Fibroblast of the aortic adventitia (primary cell): Measurements from ENCODE around the gene RNF151. TPM values are rescaled to one million over a fixed set of nuclear protein-coding genes. Genes with fewer than 3 reads are reported as not detected.

ENCODE experiments used
- DNase-seq: peaks from one replicate; pipeline ENCODE4 v3.0.0-alpha.2; 2010; ENCODE audit warnings: low read depth
- H3K4me3 ChIP-seq: 2 replicates; pipeline ENCODE4 v1.5.1; 2011; ENCODE audit warnings: low read depth, mild to moderate bottlenecking, control low read depth, low read length, moderate library complexity
- total RNA-seq: library from RNA; depleted of rRNA; stranded (reverse); fragments of >200 nt; gene quantifications from 2 replicates; pipeline ENCODE4 v1.2.3, GENCODE V29; 2012; ENCODE audit warnings: low replicate concordance
- TF ChIP-seq, protein P1 (sequence below): IDR thresholded peaks from 2 replicates; pipeline ENCODE4 v1.5.1; 2011; ENCODE audit warnings: mild to moderate bottlenecking, low read length, control low read depth, inconsistent platforms; ENCODE audit not compliant: insufficient read depth

RNF151 gene
- total RNA-seq, 1 donor: not detected

DNA sequence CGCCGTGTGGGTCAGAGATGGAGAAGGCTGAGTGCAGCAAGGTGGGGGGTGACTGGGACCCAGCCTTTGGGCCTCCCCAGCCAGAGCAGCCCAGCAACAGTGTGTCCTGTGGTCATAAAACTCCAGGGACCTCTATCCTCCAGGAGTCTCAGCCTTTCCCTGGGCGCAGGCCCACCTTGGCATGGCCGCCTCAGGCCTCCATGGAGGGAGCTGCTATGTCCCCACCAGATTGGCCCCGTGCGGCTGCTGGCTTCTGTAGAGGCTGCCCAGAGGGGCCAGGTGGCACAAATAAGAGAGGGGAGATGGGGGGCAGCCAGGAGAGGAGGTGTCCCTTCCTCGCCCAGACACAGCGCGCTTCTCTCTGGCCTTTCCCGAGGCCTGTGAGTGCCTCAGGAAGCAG lies 20.5 kb downstream of the RNF151 start:
- no peak for DNase-seq
- no peak overlapping the region for H3K4me3 ChIP-seq
- TF ChIP-seq, protein P1, sequence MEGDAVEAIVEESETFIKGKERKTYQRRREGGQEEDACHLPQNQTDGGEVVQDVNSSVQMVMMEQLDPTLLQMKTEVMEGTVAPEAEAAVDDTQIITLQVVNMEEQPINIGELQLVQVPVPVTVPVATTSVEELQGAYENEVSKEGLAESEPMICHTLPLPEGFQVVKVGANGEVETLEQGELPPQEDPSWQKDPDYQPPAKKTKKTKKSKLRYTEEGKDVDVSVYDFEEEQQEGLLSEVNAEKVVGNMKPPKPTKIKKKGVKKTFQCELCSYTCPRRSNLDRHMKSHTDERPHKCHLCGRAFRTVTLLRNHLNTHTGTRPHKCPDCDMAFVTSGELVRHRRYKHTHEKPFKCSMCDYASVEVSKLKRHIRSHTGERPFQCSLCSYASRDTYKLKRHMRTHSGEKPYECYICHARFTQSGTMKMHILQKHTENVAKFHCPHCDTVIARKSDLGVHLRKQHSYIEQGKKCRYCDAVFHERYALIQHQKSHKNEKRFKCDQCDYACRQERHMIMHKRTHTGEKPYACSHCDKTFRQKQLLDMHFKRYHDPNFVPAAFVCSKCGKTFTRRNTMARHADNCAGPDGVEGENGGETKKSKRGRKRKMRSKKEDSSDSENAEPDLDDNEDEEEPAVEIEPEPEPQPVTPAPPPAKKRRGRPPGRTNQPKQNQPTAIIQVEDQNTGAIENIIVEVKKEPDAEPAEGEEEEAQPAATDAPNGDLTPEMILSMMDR: no peak

DNA sequence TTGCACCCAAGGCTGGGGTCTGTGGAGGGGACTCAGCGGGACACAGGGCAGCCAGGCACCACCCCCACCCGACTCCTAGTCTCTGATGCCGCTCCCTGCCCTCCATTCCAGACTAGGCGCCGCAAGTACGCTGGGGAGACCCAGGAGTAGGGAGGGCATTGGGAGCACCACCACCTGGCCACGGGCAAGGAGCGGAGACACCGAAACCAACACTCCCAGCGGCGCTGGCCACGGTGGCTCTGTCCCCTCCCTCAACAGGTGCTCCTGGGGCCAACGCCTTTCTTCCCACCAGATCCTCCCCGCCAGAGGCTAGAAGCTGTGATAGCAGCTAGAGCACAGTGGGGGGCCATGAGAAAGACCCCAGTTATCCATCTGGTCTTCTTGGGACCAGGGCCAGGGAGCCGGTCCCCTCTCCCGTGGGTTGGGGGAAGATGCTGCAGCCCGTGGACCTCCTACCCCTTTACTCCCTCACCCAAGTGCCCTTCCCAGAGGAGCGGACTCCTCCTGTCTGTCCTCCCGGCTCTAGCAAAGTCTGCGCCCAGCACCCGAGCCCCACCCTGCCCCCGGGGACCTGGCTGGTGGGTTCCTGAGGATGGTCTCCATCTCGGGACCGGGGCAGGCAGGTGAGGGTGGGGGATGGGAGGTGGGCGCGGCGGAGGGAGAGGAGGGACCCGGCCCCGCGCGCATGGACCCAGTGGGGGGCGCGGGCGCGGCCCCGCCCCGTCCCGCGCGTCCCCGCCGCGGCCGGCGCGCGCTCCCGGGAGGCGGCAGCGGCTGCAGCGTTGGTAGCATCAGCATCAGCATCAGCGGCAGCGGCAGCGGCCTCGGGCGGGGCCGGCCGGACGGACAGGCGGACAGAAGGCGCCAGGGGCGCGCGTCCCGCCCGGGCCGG lies 22.8 kb downstream of the RNF151 start, which contains the start of gene SYNGR3:
SYNGR3 (plus strand) TSS at position 762 of the 892 bp plus-strand sequence. CDS start 133 bp downstream, outside the sequence.
- peak within 1 kb of the TSS; percentile 41 for H3K4me3 ChIP-seq
- TF ChIP-seq, protein P1: no peak
- no peak for DNase-seq

DNA sequence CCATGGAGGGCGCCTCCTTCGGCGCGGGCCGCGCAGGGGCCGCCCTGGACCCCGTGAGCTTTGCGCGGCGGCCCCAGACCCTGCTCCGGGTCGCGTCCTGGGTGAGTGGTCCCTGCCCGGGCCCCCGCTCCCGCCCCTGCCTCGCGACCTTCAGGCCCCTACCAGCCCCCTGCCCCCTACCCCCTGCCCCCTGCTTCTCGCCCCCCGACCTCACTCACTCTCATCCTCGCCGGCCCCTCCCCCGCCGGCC lies 23.4 kb downstream of the RNF151 start:
- TF ChIP-seq, protein P1: no peak

DNA sequence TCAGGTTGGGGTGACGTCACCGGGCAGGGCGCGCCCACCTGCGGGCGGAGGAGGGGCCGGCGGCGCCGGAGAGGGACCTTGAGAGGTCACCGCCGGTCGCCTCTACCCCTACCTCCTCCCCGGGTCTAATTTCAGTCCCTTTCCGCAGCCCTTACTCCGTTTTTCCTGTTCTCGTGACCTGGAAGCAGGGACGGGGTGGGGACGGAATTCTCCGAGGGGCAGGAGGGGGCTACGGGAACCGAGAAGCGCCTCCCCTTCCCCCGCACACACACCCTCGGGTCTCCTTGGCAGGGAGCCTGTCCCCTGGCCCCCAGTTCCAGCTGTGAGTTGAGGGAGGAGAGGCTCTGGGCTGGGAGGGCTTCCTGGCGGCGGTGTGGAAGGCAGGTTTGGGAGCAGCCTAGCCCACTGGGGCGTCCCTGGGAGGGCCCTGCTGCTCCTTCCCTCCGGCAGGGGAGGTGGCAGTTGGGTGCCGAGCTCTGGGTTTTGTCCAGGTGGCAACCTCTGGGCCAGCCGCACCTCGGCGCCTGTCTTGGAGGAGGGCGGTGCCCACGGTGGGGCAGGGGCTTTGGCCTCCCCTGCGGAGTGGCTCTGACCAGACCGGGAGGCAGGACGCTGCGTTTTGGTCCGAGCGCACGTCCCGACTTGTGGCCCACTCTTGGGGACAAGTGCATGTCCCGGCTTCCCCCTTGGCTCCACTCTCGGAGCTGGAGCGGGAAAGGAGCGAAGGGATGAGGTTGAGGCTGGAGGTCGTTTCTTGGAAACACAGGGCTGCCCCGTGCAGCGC lies 23.9 kb downstream of the RNF151 start:
- H3K4me3 ChIP-seq: peak overlapping the region; percentile 28
- DNase-seq: no peak
- TF ChIP-seq, protein P1: no peak

More for the DNA sequence above, 23.4 kb downstream of the RNF151 start:
- H3K4me3 ChIP-seq: peak overlapping the region; percentile 41
- no peak for DNase-seq

DNA sequence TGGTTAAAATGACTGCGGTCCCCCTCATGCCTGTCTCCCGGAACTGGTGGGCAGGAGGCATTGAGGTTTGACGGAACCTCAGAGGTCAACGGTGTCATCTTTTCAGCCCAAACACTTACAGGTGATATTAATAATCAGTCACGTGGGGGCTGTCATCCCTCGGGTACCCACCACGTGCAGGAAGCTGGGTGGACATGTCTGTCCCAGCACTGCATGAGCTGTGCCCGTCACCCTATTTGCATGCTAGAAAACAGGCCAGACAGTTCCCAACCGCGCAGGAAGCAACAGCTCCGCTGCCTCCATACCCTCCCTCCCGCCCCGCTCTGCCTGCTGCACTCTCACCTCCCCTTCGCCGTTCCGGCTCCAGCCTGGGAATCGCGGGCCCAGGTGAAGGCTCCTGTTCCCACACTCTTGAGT lies 24.5 kb downstream of the RNF151 start:
- TF ChIP-seq, protein P1: no peak
- H3K4me3 ChIP-seq: no peak overlapping the region
- no peak for DNase-seq

DNA sequence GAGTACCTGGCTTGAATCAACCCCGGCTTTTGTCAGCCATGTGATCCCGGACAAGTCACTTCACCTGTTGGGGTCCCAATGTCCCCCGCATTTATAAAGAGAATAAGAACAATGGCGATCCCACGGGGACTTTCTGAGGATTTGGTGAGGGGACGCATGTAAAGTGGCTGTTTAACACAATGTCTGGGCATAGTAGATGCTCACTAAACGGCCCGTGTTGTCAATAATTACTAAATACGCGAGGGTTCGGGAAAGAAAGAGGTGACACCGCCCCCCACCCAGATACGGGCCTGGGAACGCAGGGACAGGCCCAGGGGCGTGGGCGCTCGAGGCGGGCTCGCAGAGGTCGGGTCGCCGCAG lies 24.9 kb downstream of the RNF151 start:
- H3K4me3 ChIP-seq: peak overlapping the region; percentile 54
- no peak for DNase-seq
- TF ChIP-seq, protein P1: no peak
